IPS-20b (cell line): Measurements from ENCODE around the gene HACD4.
"Not testable (repeated sequence)": the region's sequence is repeated elsewhere in the genome, so short reads cannot be mapped to it uniquely, and the experiment has no call there.

Experiments
- H3K27ac ChIP-seq: one replicate; pipeline ENCODE4 v1.5.1; 2013; ENCODE audit warnings: low read length
- H3K27me3 ChIP-seq: 2 replicates; pipeline ENCODE4 v1.6.1; 2013; ENCODE audit warnings: mild to moderate bottlenecking, low read length, inconsistent platforms; ENCODE audit not compliant: insufficient read depth
- H3K36me3 ChIP-seq: 2 replicates; pipeline ENCODE4 v1.6.1; 2013; ENCODE audit warnings: low read depth, mild to moderate bottlenecking, inconsistent platforms, low read length, moderate library complexity; ENCODE audit not compliant: insufficient read depth
- H3K4me1 ChIP-seq: 2 replicates; pipeline ENCODE4 v1.6.1; 2013; ENCODE audit warnings: mild to moderate bottlenecking, control low read depth, inconsistent platforms, low read length, moderate library complexity; ENCODE audit not compliant: insufficient read depth
- H3K4me3 ChIP-seq: 2 replicates; pipeline ENCODE4 v1.5.1; 2013; ENCODE audit warnings: mild to moderate bottlenecking, low read length, inconsistent platforms
- H3K9ac ChIP-seq: 2 replicates; pipeline ENCODE4 v1.6.1; 2013; ENCODE audit warnings: low read depth, mild to moderate bottlenecking, inconsistent platforms, low read length, moderate library complexity
- H3K9me3 ChIP-seq: 2 replicates; pipeline ENCODE4 v1.6.1; 2013; ENCODE audit warnings: mild to moderate bottlenecking, low read depth, low read length, inconsistent platforms; ENCODE audit not compliant: insufficient read depth

Gene HACD4

GRCh38 chr9:20987521-20987920 is 43.9 kb downstream of the HACD4 start:
- no peaks in the 10 kb centered on the region for H3K27me3 ChIP-seq
- H3K36me3 ChIP-seq = peaks cover 30% of the 10 kb centered on the region
- H3K9ac ChIP-seq = no peak overlapping the region
- no peaks in the 10 kb centered on the region for H3K9me3 ChIP-seq
- peaks cover 8% of the 10 kb centered on the region for H3K4me1 ChIP-seq
- H3K27ac ChIP-seq = no peak overlapping the region
- no peak overlapping the region for H3K4me3 ChIP-seq

GRCh38 chr9:20985851-20986600 is 45.4 kb downstream of the HACD4 start:
- H3K9me3 ChIP-seq = no peaks in the 10 kb centered on the region
- no peak overlapping the region for H3K27ac ChIP-seq
- H3K4me3 ChIP-seq = no peak overlapping the region

GRCh38 chr9:20984506-20984905 is 46.9 kb downstream of the HACD4 start:
- H3K36me3 ChIP-seq = peaks cover 31% of the 10 kb centered on the region; the same call in 1 of the 2 replicates
- H3K27ac ChIP-seq = no peak overlapping the region

More at GRCh38 chr9:20985851-20986600, 45.4 kb downstream of the HACD4 start:
- Histone ChIP-seq H3K36me3 (peaks cover 43% of the 10 kb centered on the region), H3K9ac (no peak overlapping the region), H3K4me1 (peaks cover 8% of the 10 kb centered on the region), H3K27me3 (no peaks in the 10 kb centered on the region)

GRCh38 chr9:20981486-20981885 is 50.0 kb downstream of the HACD4 start:
- peaks cover 39% of the 10 kb centered on the region for H3K36me3 ChIP-seq
- H3K4me3 ChIP-seq = no peak overlapping the region
- H3K27ac ChIP-seq = no peak overlapping the region
- H3K9ac ChIP-seq = no peak overlapping the region
- no peaks in the 10 kb centered on the region for H3K9me3 ChIP-seq
- H3K4me1 ChIP-seq = no peaks in the 10 kb centered on the region
- no peaks in the 10 kb centered on the region for H3K27me3 ChIP-seq

More at GRCh38 chr9:20984506-20984905, 46.9 kb downstream of the HACD4 start:
- Histone ChIP-seq H3K9ac (no peak overlapping the region), H3K9me3 (no peaks in the 10 kb centered on the region), H3K4me3 (no peak overlapping the region), H3K4me1 (peaks cover 8% of the 10 kb centered on the region), H3K27me3 (no peaks in the 10 kb centered on the region)

GRCh38 chr9:20980832-20981455 is 50.5 kb downstream of the HACD4 start:
- Histone ChIP-seq H3K4me1 (no peaks in the 10 kb centered on the region), H3K27ac (no peak overlapping the region)

GRCh38 chr9:20978249-20978648 is 53.2 kb downstream of the HACD4 start:
- Histone ChIP-seq H3K4me3 (no peak overlapping the region), H3K4me1 (no peaks in the 10 kb centered on the region), H3K27me3 (no peaks in the 10 kb centered on the region), H3K9me3 (no peaks in the 10 kb centered on the region), H3K27ac (no peak overlapping the region), H3K36me3 (peaks cover 39% of the 10 kb centered on the region), H3K9ac (no peak overlapping the region)

More at GRCh38 chr9:20980832-20981455, 50.5 kb downstream of the HACD4 start:
- Histone ChIP-seq H3K36me3 (peaks cover 39% of the 10 kb centered on the region), H3K27me3 (no peaks in the 10 kb centered on the region), H3K4me3 (no peak overlapping the region), H3K9me3 (no peaks in the 10 kb centered on the region), H3K9ac (no peak overlapping the region)

- H3K9ac ChIP-seq, H3K9me3 ChIP-seq, H3K27ac ChIP-seq, H3K4me1 ChIP-seq, H3K27me3 ChIP-seq, H3K4me3 ChIP-seq: not testable (repeated sequence)
- H3K36me3 ChIP-seq = peaks cover 16% of the 10 kb centered on the region
Measured at GRCh38 chr9:20974191-20974938, 57.1 kb downstream of the HACD4 start.

GRCh38 chr9:20973246-20973947 is 58.0 kb downstream of the HACD4 start:
- H3K27ac ChIP-seq, H3K4me3 ChIP-seq, H3K27me3 ChIP-seq, H3K4me1 ChIP-seq, H3K9me3 ChIP-seq, H3K9ac ChIP-seq: not testable (repeated sequence)
- H3K36me3 ChIP-seq = peaks cover 16% of the 10 kb centered on the region

GRCh38 chr9:20972684-20973083 is 58.8 kb downstream of the HACD4 start:
- no peak overlapping the region for H3K27ac ChIP-seq
- no peak overlapping the region for H3K9ac ChIP-seq
- H3K4me1 ChIP-seq = no peaks in the 10 kb centered on the region
- H3K36me3 ChIP-seq = peaks cover 13% of the 10 kb centered on the region
- H3K9me3 ChIP-seq = no peaks in the 10 kb centered on the region
- H3K4me3 ChIP-seq = no peak overlapping the region
- no peaks in the 10 kb centered on the region for H3K27me3 ChIP-seq

GRCh38 chr9:20962536-20963225 is 68.8 kb downstream of the HACD4 start:
- Histone ChIP-seq H3K27me3 (no peaks in the 10 kb centered on the region), H3K9ac (no peak overlapping the region), H3K9me3 (no peaks in the 10 kb centered on the region), H3K4me1 (no peaks in the 10 kb centered on the region), H3K4me3 (no peak overlapping the region), H3K27ac (no peak overlapping the region), H3K36me3 (no peaks in the 10 kb centered on the region)

- Histone ChIP-seq H3K4me3 (no peak overlapping the region), H3K9ac (no peak overlapping the region), H3K36me3 (peaks cover 37% of the 10 kb centered on the region), H3K27ac (no peak overlapping the region), H3K4me1 (peaks cover 29% of the 10 kb centered on the region; the same call in 1 of the 2 replicates), H3K9me3 (no peaks in the 10 kb centered on the region), H3K27me3 (no peaks in the 10 kb centered on the region)
Measured at GRCh38 chr9:20950707-20951106, 80.7 kb downstream of the HACD4 start.
